ENCODE data around the gene MMADHC.
A peak's percentile ranks its signal among the peaks of the same experiment; 100 is the strongest.
"Not testable (repeated sequence)": the region's sequence is repeated elsewhere in the genome, so short reads cannot be mapped to it uniquely, and the experiment has no call there.

MMADHC gene

GRCh38 chr2:149594411-149594810 lies 6.8 kb upstream of the MMADHC start:
- DNase-seq = no peak

- no peak for DNase-seq
Measured at GRCh38 chr2:149587950-149588487, 444 bp upstream of the MMADHC start.

GRCh38 chr2:149586898-149587219 lies 716 bp downstream of the MMADHC start:
- no peak for DNase-seq

- no peak for DNase-seq
Measured at GRCh38 chr2:149586063-149586462, 1.5 kb downstream of the MMADHC start.

- no peak for DNase-seq
Measured at GRCh38 chr2:149585166-149585885, 2.2 kb downstream of the MMADHC start.

GRCh38 chr2:149579972-149580882 lies 7.3 kb downstream of the MMADHC start:
- no peak for DNase-seq

GRCh38 chr2:149577269-149577668 lies 10.3 kb downstream of the MMADHC start:
- DNase-seq = no peak

GRCh38 chr2:149575752-149576151 lies 11.8 kb downstream of the MMADHC start:
- no peak for DNase-seq

GRCh38 chr2:149575277-149575676 lies 12.3 kb downstream of the MMADHC start:
- no peak for DNase-seq

GRCh38 chr2:149573760-149574159 lies 13.8 kb downstream of the MMADHC start:
- DNase-seq = no peak

GRCh38 chr2:149572102-149572953 lies 15.2 kb downstream of the MMADHC start:
- no peak for DNase-seq

- no peak for DNase-seq
Measured at GRCh38 chr2:149568138-149568537, 19.4 kb downstream of the MMADHC start.

GRCh38 chr2:149566652-149567051 lies 20.9 kb downstream of the MMADHC start:
- DNase-seq = no peak

- DNase-seq = not testable (repeated sequence)
Measured at GRCh38 chr2:149565625-149566024, 21.9 kb downstream of the MMADHC start.

GRCh38 chr2:149564983-149565382 lies 22.6 kb downstream of the MMADHC start:
- no peak for DNase-seq

- no peak for DNase-seq
Measured at GRCh38 chr2:149564097-149564496, 23.5 kb downstream of the MMADHC start.

- DNase-seq = peak; percentile 6 to 20
Measured at GRCh38 chr2:149562324-149562723, 25.3 kb downstream of the MMADHC start.

- DNase-seq = no peak
Measured at GRCh38 chr2:149561309-149561926, 26.2 kb downstream of the MMADHC start.

- DNase-seq = no peak
Measured at GRCh38 chr2:149559341-149560068, 28.1 kb downstream of the MMADHC start.

- no peak for DNase-seq
Measured at GRCh38 chr2:149556452-149556851, 31.1 kb downstream of the MMADHC start.

- DNase-seq = no peak
Measured at GRCh38 chr2:149552830-149553229, 34.7 kb downstream of the MMADHC start.

- DNase-seq = no peak
Measured at GRCh38 chr2:149552226-149552625, 35.3 kb downstream of the MMADHC start.

All from NCI-H187 (cell line).